CD14-positive monocyte (primary cell): ENCODE results near the gene P2RY11. TPM values are rescaled to one million over a fixed set of nuclear protein-coding genes. Genes with fewer than 3 reads are reported as not detected.
A peak's percentile ranks its signal among the peaks of the same experiment; 100 is the strongest.

Source experiments
- DNase-seq, 3 donors: peaks; one replicate each; pipeline ENCODE4 v3.0.0-alpha.2; 2011 to 2022
- H2AFZ ChIP-seq: 2 replicates; pipeline ENCODE4 v1.6.0; 2012; ENCODE audit warnings: mild to moderate bottlenecking, low read depth, low read length, inconsistent platforms; ENCODE audit not compliant: insufficient read depth, poor library complexity, severe bottlenecking
- H3K27ac ChIP-seq, 2 donors: 1 replicate in 1 of 2; 2 replicates in 1 of 2; pipeline ENCODE4 v1.5.1; 2012 to 2013; ENCODE audit warnings: low read length in 2 of 2, control low read depth in 1 of 2, inconsistent platforms in 1 of 2, low read depth in 1 of 2, mild to moderate bottlenecking in 1 of 2
- H3K27me3 ChIP-seq, 2 donors: one replicate each; pipeline versions ENCODE4 v1.6.0 to v1.6.1; 2011 to 2013; ENCODE audit warnings: low read length in 2 of 2; ENCODE audit not compliant: control insufficient read depth in 2 of 2, insufficient read depth in 2 of 2
- H3K36me3 ChIP-seq, 2 donors: replicated peaks in 1 of 2; 1 replicate in 1 of 2; 2 replicates in 1 of 2; pipeline versions ENCODE4 v1.5.1 to v1.6.1; 2012 to 2013; ENCODE audit warnings: low read length in 2 of 2, control low read depth in 1 of 2, inconsistent platforms in 1 of 2, mild to moderate bottlenecking in 1 of 2; ENCODE audit not compliant: insufficient read depth in 2 of 2, control insufficient read depth in 1 of 2
- H3K4me1 ChIP-seq, 2 donors: 1 replicate in 1 of 2; 2 replicates in 1 of 2; pipeline versions ENCODE4 v1.5.1 to v1.6.1; 2012 to 2013; ENCODE audit warnings: low read length in 2 of 2, control low read depth in 1 of 2, inconsistent platforms in 1 of 2, mild to moderate bottlenecking in 1 of 2, moderate library complexity in 1 of 2; ENCODE audit not compliant: insufficient read depth in 2 of 2, control insufficient read depth in 1 of 2
- H3K4me2 ChIP-seq: replicated peaks from 2 replicates; pipeline ENCODE3; 2012; ENCODE audit warnings: low read length, moderate library complexity, mild to moderate bottlenecking; ENCODE audit not compliant: poor library complexity, severe bottlenecking; ENCODE audit errors: extremely low read depth
- H3K4me3 ChIP-seq, 3 experiments: fragments of 200-600 bp in 1 of 3; sonication (generic) in 1 of 3; replicated peaks in 1 of 3; 1 replicate in 2 of 3; 2 replicates in 1 of 3; pipeline ENCODE4 v1.5.1; 2011 to 2013; ENCODE audit warnings: low read length in 3 of 3, mild to moderate bottlenecking in 3 of 3, control low read depth in 2 of 3, low read depth in 2 of 3, inconsistent platforms in 1 of 3, moderate library complexity in 1 of 3
- H3K79me2 ChIP-seq: 2 replicates; pipeline ENCODE4 v1.6.0; 2012; ENCODE audit warnings: mild to moderate bottlenecking, control low read depth, inconsistent platforms, low read length, moderate library complexity; ENCODE audit not compliant: insufficient read depth
- H3K9ac ChIP-seq: 2 replicates; pipeline ENCODE4 v1.6.0; 2017; ENCODE audit warnings: low read length, mild to moderate bottlenecking; ENCODE audit not compliant: insufficient read depth, poor library complexity, severe bottlenecking
- H3K9me3 ChIP-seq, 2 donors: replicated peaks in 1 of 2; 1 replicate in 1 of 2; 2 replicates in 1 of 2; pipeline versions ENCODE4 v1.5.1 to v1.6.1; 2012 to 2013; ENCODE audit warnings: low read length in 2 of 2, control low read depth in 1 of 2; ENCODE audit not compliant: control insufficient read depth in 1 of 2, insufficient read depth in 1 of 2
- H4K20me1 ChIP-seq: 2 replicates; pipeline ENCODE4 v1.6.0; 2012; ENCODE audit warnings: mild to moderate bottlenecking, low read length, control low read depth, moderate library complexity; ENCODE audit not compliant: insufficient read depth
- H3K27ac Mint-ChIP-seq, 7 donors: one replicate each; pipeline ENCODE4 v1.8.0; 2020; ENCODE audit warnings: mild to moderate bottlenecking in 7 of 7, mixed read lengths in 7 of 7, moderate library complexity in 6 of 7, inconsistent platforms in 2 of 7
- H3K27me3 Mint-ChIP-seq, 3 donors: one replicate each; pipeline ENCODE4 v1.8.0; 2021 to 2022; ENCODE audit warnings: low read depth in 3 of 3, mild to moderate bottlenecking in 3 of 3, mixed read lengths in 3 of 3, moderate library complexity in 3 of 3, inconsistent platforms in 1 of 3
- H3K36me3 Mint-ChIP-seq, 2 donors: one replicate each; pipeline ENCODE4 v1.8.0; 2020; ENCODE audit warnings: mixed read lengths in 2 of 2, inconsistent platforms in 1 of 2, mild to moderate bottlenecking in 1 of 2
- H3K4me1 Mint-ChIP-seq: one replicate; pipeline ENCODE4 v1.8.0; 2020; ENCODE audit warnings: mild to moderate bottlenecking, mixed read lengths
- H3K4me3 Mint-ChIP-seq, 2 donors: one replicate each; pipeline ENCODE4 v1.8.0; 2020; ENCODE audit warnings: mild to moderate bottlenecking in 2 of 2, mixed read lengths in 2 of 2, moderate library complexity in 1 of 2
- H3K9me3 Mint-ChIP-seq, 7 donors: one replicate each; pipeline ENCODE4 v1.8.0; 2020 to 2022; ENCODE audit warnings: mixed read lengths in 7 of 7, mild to moderate bottlenecking in 6 of 7, moderate library complexity in 6 of 7, inconsistent platforms in 2 of 7
- WGBS: methylation state at CpG from one replicate; pipeline ENCODE4 v1.1.5; 2013; ENCODE audit warnings: missing lambda C conversion rate; ENCODE audit not compliant: insufficient coverage; 5-methylcytosine and 5-hydroxymethylcytosine counted together
- intact Hi-C, 2 donors: fragments of 100-400 bp; cut with micrococcal nuclease; formaldehyde crosslinking; loops; one replicate each; pipeline versions ENCODE4 v1.15.0 to v1.15.1; 2023
- polyA plus RNA-seq, 3 donors: library from polyadenylated mRNA; depleted of rRNA in 1 of 3; unstranded in 2 of 3; stranded (reverse) in 1 of 3; fragments of 300-500 nt in 2 of 3; fragments of >200 nt in 1 of 3; fragmentation: Illumina TruSeq in 2 of 3; gene quantifications; 1 replicate in 2 of 3; 2 replicates in 1 of 3; pipeline ENCODE4 v1.2.3, GENCODE V29; 2012 to 2021
- TF ChIP-seq, protein P1 (sequence below): fragments of 200-600 bp; IDR thresholded peaks from one replicate; pipeline ENCODE4 v1.8.0; 2022; ENCODE audit warnings: antibody characterized with exemption, mild to moderate bottlenecking

Gene P2RY11
- polyA plus RNA-seq, 3 donors: 0.50 to 10.0 (median 0.69) TPM

DNA sequence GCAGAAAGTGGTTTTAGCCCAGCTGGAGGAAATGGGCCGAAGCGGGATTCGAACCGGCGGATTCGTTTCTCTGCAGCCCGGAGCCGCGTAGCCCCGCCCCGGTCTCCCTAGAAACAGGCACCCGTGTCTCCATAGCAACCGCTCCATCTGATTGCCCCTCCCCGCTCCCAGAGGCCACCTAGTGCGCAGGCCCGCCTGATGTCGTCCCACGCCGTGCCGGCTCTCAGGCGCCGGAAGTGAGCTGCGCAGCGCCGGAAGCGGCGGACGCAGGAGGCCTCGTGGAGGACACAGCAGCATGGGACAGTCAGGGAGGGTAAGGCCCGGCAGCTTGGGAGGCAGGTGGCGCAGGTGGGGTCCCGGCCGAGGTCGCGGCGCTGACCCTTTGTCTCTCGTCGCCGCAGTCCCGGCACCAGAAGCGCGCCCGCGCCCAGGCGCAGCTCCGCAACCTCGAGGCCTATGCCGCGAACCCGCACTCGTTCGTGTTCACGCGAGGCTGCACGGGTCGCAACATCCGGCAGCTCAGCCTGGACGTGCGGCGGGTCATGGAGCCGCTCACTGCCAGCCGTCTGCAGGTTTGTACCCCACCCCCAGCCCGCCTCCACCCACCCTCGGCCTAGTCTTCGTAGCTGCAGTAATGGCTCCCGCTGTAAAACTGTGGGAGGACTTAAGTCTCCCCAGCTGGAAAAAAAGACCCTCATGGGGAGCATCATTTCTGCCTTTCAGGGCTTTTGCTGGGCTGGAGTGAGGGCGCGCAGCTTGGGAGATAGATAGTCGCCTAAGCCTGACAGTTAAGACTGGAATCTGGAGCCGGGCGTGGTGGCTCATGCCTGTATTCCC lies 5.2 kb upstream of the P2RY11 start, which contains the start of gene PPAN:
Gene PPAN, plus strand, starts transcription at position 263 of the 837 bp plus-strand sequence. Its CDS starts 33 bp downstream, at position 296.
- H3K9ac ChIP-seq: peak within 1 kb of the TSS; percentile 70

DNA sequence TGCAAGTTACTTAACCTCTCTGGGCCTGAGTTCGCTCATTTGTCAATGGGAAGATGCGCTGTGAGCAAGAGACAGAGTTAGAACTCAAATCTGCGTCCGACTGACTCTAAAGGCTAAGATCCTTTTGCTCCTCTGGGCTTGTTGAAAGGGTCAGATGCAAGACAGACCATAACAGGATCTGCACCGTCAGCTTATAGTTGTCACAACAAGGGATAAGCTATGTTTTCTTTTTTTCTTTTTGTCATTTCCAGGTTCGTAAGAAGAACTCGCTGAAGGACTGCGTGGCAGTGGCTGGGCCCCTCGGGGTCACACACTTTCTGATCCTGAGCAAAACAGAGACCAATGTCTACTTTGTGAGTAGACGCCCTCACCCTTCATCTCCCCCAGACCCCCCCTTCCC lies 4.2 kb upstream of the P2RY11 start:
- Histone ChIP-seq H3K4me2 (peak overlapping the region; percentile 70), H3K9ac (peak overlapping the region; percentile 70), H3K9me3 (no peaks in the 10 kb centered on the region), H3K27me3 (no peaks in the 10 kb centered on the region), H3K4me3 (peak overlapping the region in 1 of 3 experiments; percentile 77), H3K27ac (peak overlapping the region in 1 of 2 donors; percentile 72), H3K4me1 (peaks cover 52 to 63% of the 10 kb centered on the region in 2 donors), H2AFZ (no peak overlapping the region), H3K79me2 (peaks cover 33% of the 10 kb centered on the region), H3K36me3 (peaks cover 34 to 42% of the 10 kb centered on the region in 2 donors), H4K20me1 (peaks cover 17% of the 10 kb centered on the region)
- peak overlapping the region in 1 of 2 donors; percentile 83 for H3K4me3 Mint-ChIP-seq
- intact Hi-C loops: loop anchor here in 1 of 2 donors (10.0 kb wide), 1 partner anchor 88 kb away; the partner anchor contains the start of gene DNMT1
- peaks cover 1 to 3% (median 2%) of the 10 kb centered on the region in 3 donors for H3K27me3 Mint-ChIP-seq
- H3K36me3 Mint-ChIP-seq: peaks cover 35 to 44% of the 10 kb centered on the region in 2 donors
- WGBS: 94% methylated on average over 5 of the region's 10 CpGs
- peak overlapping the region in 6 of 7 donors; percentile 64 to 90 (median 84) for H3K27ac Mint-ChIP-seq
- no peak for DNase-seq
- H3K9me3 Mint-ChIP-seq: no peaks in the 10 kb centered on the region
- TF ChIP-seq, protein P1, sequence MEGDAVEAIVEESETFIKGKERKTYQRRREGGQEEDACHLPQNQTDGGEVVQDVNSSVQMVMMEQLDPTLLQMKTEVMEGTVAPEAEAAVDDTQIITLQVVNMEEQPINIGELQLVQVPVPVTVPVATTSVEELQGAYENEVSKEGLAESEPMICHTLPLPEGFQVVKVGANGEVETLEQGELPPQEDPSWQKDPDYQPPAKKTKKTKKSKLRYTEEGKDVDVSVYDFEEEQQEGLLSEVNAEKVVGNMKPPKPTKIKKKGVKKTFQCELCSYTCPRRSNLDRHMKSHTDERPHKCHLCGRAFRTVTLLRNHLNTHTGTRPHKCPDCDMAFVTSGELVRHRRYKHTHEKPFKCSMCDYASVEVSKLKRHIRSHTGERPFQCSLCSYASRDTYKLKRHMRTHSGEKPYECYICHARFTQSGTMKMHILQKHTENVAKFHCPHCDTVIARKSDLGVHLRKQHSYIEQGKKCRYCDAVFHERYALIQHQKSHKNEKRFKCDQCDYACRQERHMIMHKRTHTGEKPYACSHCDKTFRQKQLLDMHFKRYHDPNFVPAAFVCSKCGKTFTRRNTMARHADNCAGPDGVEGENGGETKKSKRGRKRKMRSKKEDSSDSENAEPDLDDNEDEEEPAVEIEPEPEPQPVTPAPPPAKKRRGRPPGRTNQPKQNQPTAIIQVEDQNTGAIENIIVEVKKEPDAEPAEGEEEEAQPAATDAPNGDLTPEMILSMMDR: no peak
- peaks cover 53% of the 10 kb centered on the region for H3K4me1 Mint-ChIP-seq

More for the DNA sequence above, 5.2 kb upstream of the P2RY11 start, which contains the start of gene PPAN:
- Histone ChIP-seq H3K27ac (peak within 1 kb of the TSS in 1 of 2 donors; percentile 72), H3K4me2 (peak within 1 kb of the TSS; percentile 70), H3K4me1 (peaks cover 50 to 63% of the 10 kb centered on the region in 2 donors), H3K79me2 (peaks cover 33% of the 10 kb centered on the region), H3K27me3 (no peaks in the 10 kb centered on the region), H3K9me3 (no peaks in the 10 kb centered on the region), H2AFZ (peak within 1 kb of the TSS; percentile 78), H3K36me3 (peaks cover 34 to 42% of the 10 kb centered on the region in 2 donors), H3K4me3 (peak within 1 kb of the TSS; percentile 49 to 77 (median 62)), H4K20me1 (peaks cover 17% of the 10 kb centered on the region)
- 1% methylated on average over 65 of the region's 71 CpGs for WGBS
- Mint-ChIP-seq H3K4me1 (peaks cover 52% of the 10 kb centered on the region), H3K9me3 (no peaks in the 10 kb centered on the region), H3K27me3 (peaks cover 1 to 5% (median 3%) of the 10 kb centered on the region in 3 donors), H3K36me3 (peaks cover 35 to 44% of the 10 kb centered on the region in 2 donors), H3K4me3 (peak within 1 kb of the TSS; percentile 72 to 83), H3K27ac (peak within 1 kb of the TSS; percentile 65 to 92 (median 85))
- DNase-seq: peak; percentile 98 to 99 (median 99)
- TF ChIP-seq, protein P1: no peak
- intact Hi-C loops: loop anchor here in 1 of 2 donors (1.0 to 10.0 kb wide), 2 partner anchors 13 to 88 kb away; partner anchors contain the start of genes DNMT1 and EIF3G
